Ammon's horn (tissue), 1 donor: ENCODE results near the gene ELL.
"Not testable (repeated sequence)": the region's sequence is repeated elsewhere in the genome, so short reads cannot be mapped to it uniquely, and the experiment has no call there.

Experiments
- DNase-seq: peaks from one replicate; pipeline ENCODE4 v3.0.0-alpha.2; 2016; ENCODE audit warnings: low spot score

ELL gene

DNA sequence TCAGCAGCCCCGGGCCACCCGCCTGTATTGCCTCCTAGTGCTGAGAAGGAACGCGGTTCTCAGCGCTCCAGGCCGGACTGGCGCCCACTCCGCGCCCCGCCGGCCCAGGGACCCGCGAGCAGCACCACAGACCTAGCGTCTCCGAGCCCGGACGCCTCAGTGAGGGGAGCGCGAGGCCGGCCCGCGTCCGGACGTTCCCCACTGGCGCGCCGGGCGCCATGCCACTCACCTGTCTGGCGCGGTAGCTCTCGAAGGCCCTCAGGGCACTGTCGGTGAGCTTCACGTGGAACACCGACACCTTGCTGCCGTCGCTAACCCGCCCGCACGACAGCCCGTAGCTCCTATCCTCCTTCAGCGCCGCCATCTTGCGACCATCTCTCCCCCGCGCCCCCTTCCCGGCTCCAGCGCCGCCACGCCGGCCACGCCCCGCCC lies at the start of gene ELL:
Gene ELL (minus strand): TSS at position 379 of the 432 bp plus-strand sequence. CDS start 15 bp downstream, at position 364.
- DNase-seq, result no peak

DNA sequence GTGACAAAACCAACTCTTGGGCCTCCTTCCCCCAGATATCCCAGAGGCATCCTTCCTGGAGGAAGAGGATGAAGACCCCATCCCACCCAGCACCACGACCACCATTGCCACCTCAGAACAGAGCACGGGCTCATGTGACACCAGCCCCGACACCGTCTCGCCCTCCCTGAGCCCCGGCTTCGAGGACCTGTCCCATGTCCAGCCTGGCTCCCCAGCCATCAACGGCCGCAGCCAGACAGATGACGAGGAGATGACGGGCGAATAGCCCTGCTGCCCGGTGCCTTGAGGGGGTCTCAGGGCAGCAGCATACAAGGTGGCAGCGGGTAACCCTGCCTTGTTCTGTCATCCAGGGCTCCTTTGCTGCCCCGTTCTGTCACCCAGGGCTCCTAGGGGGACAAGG lies 46.5 kb upstream of the ELL start:
- no peak for DNase-seq

DNA sequence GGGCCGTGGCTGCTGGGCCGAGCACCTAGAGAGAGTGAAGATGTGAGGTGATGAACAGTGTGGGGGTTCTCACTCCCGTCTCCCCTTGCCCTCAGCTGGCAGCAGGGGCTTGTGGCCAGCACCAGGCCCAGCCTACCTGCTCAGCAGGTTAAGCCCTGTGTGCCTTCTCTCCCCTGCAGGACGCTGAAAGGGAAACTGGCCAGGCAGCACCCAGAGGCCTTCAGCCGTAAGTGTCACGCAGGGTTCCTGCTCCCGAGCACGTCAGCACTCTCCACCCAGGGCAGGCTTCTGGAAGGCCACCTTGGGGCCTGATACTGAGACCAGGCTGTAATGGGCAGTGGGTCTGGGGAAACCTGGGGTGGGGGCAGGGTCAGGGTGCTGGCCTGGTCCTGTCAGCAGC lies 45.1 kb upstream of the ELL start:
- DNase-seq, result no peak

DNA sequence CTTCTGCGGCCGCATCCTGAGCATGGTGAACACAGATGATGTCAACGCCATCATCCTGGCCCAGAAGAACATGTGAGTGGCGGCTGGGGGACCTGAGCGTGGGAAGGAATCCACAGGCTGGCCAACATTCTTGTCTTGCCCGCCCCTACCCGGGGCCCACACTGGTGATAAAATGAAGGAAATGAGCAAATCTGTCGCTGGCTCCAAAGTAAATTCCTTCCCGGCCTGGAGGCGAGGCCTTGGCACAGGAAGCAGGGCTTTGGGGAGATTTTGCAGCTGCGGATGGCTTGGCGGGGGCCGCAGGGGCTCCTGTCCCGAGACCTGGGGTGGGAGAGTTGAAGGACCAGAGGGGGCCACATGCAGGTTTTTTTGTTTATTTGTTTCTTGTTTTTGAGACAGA lies 40.2 kb upstream of the ELL start:
- no peak for DNase-seq

DNA sequence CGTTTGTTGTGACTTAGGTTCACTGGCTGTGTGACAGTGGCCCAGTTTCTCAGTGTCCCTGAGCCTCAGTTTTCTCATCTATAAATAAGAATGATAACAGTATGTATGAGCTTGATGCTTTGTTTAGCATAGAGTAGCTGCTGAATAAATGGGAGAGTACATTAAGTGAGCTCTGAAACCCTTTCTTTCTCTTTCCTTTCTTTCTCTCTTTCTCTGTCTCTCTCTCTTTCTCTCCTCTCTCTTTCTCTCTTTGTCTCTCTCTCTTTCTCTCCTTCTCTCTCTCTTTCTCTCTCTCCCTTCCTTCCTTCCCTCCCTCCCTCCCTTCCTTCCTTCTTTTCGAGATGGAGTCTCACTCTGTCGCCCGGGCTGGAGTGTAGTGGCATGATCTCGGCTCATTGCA lies 37.8 kb upstream of the ELL start:
- no peak for DNase-seq

DNA sequence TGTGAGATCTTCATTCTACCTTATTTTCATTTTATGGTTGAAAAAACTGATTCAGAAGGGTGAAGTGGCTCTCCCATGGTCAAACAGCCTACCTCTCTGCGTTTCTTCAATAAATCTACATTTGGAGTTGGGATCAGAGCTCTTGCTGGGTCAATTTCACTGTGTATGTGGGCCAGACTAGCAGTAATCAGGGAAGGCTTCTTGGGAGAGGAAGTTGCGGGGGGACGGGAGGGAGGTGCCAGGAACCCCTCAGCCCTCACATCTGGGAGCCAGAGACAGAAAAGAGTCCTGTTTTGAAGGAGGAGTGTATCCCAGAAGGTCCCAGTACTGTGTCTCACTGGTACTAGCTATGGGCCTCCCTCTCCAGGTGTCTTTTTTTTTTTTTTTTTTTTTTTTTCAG lies 36.7 kb upstream of the ELL start:
- no peak for DNase-seq

DNA sequence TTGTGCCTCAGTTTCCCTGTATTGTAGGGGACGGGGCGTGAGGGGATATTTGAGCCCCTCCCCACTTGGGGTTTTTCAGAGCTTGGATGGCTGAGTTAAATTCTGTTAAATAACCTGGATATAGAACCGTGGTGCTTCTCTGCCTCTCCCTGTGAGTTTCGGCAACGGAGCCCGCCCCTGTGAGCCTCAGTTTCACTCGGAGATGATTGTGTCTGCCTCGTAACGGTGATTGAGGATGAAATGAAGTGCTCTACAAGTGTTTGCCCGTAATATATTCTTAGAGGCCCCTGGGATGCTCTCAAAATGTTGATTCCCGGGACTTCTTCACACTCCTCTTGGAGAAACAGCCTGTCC lies 36.3 kb upstream of the ELL start:
- no peak for DNase-seq

DNA sequence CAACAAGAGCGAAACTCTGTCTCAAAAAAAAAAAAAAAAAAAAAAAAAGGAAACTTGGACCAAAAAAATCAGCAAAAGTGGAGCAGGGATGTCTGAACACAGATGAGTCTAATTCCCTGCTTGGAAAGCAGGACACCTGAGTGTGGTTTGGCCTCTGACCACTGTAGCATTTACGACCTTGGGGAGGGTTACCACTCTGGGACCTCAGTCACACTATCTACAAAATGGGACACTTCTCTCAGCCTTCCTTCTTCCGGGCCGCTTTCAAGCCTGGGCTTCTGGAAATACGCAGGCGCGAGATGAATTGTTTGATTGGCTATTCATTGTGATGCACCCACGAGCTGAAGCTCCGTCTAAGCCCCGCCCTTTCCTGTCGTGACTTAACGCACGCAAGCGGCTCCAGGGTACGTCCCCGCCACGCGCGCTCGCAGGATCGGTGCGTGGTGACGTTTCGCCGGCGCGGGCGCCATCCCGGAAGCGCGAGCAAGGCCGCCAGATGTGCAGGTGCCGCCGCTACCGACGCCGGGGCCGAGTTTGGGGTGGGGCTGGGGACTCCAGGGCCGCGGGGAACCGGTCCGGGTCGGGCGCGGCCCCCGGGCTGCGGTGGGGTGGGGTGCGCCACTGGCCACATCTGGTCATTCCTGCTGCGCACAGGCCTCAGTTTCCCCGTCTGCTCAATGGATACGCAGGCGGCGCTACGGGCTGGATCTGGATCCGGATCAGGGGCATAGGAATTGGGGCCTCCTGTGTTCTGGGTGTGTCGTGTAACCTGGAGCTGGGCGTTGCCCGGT lies 35.7 kb upstream of the ELL start, which contains the start of gene KXD1:
Gene KXD1 (plus strand): TSS at position 460 of the 791 bp plus-strand sequence. CDS start 4,187 bp downstream, outside the sequence.
- peak; percentile 99 for DNase-seq

DNA sequence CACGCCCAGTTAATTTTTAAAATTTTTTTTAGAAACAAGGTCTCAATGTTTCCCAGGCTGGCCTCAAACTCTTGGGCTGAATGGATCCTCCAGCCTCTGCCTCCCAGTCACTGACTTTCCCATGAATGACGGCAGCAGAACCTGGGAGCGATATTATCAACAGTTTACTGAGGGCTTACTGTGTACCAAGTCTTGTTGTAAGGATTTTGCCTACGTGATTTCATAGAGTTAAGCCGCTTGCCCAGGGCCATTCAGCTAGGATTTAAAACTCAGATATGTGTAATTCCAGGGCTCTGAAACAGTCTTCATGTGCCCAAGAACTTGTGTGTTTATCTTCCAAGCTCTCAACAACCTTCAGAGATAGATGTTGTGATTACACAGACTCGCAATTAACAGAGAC lies 29.8 kb upstream of the ELL start:
- no peak for DNase-seq

DNA sequence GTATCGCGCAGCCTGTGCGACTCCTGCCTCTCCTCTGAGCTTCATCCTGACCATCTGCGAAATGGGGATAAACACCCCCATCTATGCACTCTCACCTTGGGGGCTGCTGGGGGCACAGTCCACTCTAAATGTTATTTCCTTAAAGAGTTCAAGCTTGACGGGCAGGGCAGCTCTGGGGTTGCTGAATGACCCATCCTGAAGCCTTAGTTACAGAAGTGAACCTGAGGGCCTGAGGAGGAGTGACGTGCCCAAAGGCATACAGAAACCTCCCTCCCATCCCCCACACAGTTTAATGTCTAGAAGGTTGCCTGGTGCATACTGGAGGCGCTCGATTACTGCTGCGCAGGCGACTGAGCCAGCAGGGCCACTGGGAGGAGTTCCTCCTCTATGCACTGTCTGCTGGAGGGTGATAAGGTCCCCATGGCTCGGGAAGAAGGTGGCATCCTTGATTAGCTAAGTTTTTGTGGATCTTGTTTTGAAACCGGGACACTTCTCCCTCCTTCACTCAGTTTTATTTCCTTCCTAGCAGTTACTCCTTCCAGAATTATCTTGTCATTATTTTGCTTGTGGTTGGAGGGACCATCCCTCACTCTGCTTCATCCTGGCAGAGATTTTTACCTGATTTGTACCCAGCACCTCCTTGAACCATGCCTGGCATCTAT lies 22.1 kb upstream of the ELL start:
- DNase-seq, result peak; percentile 49

DNA sequence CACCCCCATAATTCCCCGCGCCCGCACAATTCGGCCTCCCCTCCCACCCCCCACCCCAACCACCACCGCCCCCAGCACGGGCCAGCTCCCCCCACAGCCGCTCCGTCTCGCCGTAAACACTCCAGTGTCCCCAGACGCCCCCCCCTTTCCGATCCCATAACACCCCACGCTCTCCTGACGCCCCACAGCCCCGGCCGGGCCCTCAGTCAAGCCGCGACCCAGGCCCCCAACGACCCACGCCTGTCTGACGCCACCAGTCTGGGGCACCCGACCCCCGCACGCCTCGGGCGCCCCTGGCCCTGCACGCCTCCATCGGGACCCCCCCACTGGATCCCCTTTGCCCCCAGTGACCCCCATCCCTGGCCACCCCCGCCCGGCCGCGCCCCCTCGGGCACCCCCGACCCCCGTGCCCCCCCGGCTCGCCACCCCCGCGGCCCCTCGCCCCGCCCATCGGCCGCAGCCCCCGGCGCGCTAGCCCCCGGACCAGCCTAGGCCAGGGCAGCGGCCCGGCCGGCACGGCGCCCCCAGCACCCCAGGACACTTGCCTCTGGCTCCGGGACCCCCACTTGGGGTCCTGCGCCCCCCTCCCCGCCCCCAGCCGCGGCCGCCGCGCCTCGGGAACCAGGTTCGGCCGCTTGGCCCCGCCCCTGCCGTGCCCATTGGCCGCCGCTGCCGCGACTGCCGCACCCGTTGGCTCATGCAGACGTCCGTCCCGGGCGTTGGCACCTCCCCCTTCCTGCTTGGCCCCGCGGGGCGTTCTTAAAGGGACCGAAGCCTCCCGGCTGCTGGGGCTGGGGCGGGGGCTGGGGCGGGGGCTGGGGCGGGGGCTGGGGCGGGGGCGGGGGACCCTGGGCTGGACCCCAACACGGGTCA lies 21.3 kb upstream of the ELL start, which contains the start of gene FKBP8:
Gene FKBP8 (minus strand): TSS at position 633 of the 873 bp plus-strand sequence. CDS start 1,603 bp downstream, outside the sequence.
- DNase-seq, result peak; percentile 97

DNA sequence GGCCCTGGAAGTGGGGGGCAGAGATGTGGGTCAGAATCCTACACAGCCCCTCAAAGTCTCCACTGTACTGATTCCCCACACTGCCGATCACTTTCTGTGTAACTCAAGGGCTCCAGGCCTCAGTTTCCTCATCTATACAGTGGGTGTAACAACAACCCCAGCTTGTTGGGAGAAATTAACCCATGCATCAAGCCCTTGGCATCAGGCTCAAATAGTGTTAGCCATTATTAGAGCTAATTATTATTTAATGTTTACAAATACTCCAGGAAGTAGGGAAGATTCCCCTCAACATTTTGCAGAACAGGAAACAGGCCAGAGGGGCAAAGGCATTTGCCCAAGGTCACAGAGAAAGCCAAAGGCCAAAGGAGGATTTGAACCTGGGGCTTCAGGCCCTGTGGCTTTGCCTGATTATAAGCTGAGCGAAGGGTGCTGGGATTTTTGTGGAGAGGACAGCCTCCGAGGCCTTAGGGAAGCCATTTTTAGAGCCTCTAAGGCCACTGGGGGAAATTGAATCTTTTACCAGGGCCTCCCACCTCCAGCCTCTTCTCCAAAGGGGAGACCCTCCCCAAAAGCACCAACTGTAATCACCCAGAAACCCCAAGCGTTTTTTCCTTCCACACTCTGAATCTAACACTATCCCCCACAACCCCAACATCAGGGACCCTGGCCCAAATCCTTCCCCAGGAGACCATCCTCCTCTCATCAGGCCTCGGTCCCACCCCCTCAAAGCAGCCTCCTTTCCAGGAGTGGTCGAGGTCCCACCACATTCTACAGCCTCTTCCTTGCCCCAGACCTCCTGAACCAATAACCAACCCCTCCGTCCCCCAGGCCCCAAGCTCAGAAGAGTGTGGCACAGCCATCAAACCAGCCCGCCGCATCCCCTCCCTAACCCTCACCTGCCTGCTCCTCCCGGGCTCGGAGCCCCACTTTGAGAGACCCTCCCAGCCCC lies 20.4 kb upstream of the ELL start:
- DNase-seq, result peak; percentile 19

DNA sequence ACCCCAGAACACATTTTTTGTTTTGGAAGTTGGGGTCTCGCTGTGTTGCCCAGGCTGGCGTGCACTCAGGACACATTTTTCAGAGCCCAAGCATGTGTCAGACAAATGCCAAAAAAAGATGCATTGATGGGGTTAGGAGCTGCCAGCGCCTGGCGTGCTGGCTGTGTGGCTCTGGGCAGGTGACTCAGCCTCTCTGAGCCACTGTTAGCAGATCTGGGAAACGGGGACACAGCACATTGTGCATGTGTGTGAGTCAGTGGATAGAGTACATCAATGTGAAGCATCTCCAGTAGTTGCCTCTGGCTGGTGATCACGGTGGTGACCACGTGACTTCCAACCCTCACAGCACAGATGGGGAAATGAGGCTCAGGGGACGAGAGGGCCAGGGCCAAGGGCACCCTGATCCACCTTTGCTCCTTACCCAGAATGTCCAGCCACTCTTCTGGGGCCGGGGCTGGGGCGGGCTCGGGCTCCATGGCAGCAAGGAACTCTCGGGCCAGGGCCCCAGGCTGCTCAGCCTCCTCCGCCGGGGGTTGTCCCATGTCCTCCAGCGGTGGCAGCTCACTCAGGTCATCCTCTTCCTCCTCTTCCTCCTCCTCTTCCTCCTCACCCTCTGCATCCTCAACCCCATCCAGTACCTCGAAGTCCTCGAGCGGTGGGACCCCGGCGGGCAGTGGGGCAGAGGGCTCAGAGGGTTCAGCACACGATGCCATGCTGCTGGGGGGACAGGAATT lies 19.6 kb upstream of the ELL start:
- peak; percentile 33 for DNase-seq

DNA sequence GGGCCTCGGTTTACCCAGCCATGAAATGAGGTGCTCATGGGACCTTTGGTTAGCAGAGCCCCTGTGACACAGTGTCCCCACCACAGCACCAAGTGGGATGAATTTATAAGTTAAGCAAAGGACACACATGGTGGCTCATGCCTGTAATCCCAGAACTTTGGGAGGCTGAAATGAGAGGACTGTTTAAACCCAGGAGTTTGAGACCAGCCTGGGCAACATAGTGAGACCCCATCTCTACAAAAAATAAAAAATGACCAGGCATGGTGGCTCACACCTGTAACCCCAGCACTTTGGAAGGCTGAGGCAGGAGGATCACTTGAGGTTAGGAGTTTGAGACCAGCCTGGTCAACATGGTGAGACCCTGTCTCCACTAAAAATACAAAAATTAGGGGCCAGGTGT lies 18.3 kb upstream of the ELL start:
- DNase-seq, result not testable (repeated sequence)

DNA sequence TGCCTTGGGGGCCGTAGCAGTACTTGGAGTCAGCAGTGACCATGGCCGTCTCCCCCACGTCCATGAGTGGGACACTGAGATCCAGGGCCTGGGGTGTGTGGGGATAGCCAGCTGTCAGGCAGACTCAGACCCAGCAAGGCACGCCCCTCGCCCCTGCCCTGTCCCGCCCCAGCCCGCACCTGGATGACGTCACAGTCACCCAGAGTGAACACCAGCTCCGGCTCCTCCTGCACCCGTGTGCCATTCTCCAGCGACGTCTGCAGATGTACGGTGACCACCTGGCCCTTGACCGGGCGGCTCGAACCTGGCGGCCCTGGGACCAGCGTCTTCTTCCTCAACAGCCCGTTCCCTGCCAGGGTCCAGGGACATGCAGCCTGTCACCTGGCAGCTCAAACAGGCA lies 17.5 kb upstream of the ELL start:
- no peak for DNase-seq

DNA sequence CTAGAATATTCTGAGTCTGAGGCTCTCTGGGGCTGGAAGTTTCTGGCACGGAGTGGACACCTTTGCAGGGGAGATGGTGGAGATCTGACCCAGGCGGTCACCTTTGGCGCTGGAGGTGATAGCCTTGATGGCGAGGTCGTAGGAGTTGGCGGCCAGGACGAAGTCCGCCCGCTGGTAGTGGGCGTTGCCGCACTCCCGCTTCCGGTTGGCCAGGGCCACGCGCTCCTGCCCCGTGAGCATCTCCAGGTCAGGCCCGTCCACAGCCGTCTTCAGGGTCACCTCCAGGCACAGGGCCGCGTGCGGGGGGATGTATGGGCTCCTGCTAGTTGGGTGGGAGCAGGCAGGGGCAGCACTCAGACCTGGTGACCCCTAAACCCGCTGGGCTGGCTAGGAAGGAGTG lies 16.2 kb upstream of the ELL start:
- DNase-seq, result no peak

DNA sequence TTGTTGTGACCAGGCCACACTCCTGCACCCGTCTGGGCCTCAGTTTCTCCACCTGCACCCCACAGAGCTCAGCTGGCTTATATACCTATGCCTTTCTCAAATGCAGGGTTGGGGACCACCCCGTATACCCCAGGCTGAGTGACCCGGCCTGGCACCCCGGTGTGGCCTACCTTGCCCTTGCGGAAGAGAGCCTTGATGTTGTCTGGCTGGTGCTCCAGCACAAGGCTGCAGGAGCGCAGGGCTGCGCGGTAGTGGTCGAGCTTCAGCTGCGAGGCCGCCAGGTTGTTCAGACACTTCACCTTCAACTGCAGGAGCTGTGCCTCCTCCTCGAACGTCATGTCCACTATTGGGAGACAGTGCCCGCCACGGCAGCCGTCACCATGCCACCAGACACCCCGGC lies 15.6 kb upstream of the ELL start:
- DNase-seq, result no peak

DNA sequence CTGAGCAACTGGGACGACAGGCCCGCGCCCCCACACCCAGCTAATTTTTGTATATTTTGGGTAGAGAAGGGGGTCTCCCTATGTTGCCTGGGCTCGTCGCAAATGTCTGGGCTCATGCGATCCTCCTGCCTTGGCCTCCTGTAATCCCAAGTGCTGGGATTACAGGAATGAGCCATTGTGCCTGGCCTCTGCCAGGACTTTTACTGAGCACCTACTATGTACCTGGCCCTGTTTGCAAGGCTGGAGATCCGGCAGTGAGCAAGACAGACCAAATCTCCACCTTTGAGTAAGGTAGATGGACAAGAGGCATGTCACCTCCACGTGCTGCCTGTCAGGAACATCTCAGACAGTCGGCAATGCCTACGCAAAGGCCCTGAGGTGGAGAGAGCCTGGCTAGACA lies 14.6 kb upstream of the ELL start:
- DNase-seq, result no peak

DNA sequence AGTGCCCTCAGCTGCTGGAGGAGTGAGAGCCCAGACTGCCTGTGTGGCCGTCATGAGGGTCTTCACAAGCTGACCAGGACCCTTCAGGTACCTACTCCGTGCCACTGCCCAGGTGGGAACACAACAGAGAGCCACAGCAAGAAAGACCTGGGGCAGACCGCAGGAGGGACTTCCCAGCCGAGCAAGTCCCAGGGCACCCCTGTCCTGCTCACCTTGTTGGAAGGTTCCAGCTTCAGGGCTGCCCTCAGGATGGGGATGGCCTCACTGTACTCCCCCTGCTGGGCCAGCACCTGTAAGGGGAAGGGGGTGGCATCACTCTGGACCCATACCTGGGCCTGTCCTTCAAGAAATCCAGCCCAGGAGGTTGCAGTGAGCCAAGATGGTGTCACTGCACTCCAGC lies 11.2 kb upstream of the ELL start:
- no peak for DNase-seq

DNA sequence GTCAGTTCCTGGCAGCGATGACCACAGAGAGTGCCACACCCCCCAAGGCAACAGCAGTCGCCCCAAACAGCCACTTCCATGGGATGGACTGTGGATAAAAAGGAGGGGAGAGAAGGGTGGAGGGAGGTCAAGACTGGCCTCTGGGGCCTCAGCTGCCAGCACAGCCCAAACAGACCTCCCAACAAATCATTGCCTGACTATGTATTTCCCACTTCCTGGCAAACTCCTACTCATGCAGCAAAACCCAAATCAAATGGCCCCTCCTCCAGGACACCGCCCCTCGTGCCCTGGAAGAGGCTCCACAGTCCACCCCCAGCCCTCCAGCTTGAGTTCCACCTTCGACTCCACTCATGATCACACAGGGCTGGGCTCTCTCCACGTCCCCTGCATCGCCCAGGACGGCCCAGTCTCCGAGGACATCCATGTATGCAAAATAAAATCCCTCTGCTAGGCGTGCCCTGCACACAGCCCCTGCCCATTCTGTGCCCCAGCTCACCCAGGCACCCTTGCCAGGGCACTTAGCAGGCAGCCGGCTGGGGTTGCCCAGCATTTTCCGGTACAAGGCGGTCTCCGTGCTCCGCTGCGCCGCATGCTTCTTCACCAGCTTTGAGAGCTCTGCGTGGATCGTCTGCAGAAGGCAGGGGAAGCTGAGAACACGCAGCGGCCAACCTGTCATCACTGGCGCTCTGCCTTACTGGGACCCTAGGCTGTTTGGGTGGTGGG lies 10.5 kb upstream of the ELL start:
- DNase-seq, result no peak
